ENCODE results near the gene CSNK2A3. TPM values are rescaled to one million over a fixed set of nuclear protein-coding genes. Genes with fewer than 3 reads are reported as not detected.

Gene CSNK2A3
- total and polyA plus RNA-seq, 9 of the 15 experiments (the other 6 are each of a cell fraction or from before 2014, with no cell fraction given), result 0.33 to 6.1 (median 1.8) TPM

- TF ChIP-seq ARID1B (IDR thresholded peaks at IDR 0.05) (no peak), COPS2 (conservative IDR thresholded peaks at IDR 0.05) (no peak), ZNF354B (CRISPR knock-in tag; IDR thresholded peaks at IDR 0.05) (no peak), PREB (CRISPR knock-in tag; IDR thresholded peaks at IDR 0.05) (no peak), CXXC5 (CRISPR knock-in tag; IDR thresholded peaks at IDR 0.05) (no peak), NCOA4 (IDR thresholded peaks at IDR 0.05; ENCODE audit: partially characterized antibody) (no peak), ZNF696 (CRISPR knock-in tag; conservative IDR thresholded peaks at IDR 0.05) (no peak)
These were observed 30.9 kb upstream of the CSNK2A3 start (continued) for GRCh38 chr11:11383995-11384394.

GRCh38 chr11:11382858-11383532 is 29.9 kb upstream of the CSNK2A3 start:
- POLR2A ChIA-PET, result interaction anchor here (0.5 kb wide), 1 partner anchor 646 kb away, joined by 3 read pairs; no protein-coding TSS in a partner anchor
- no peak overlapping the region for H2AFZ ChIP-seq (ENCODE audit: low read depth, low read length)
- H3K9me3 ChIP-seq (replicated peaks; ENCODE audit: control insufficient read depth, insufficient read depth, low read depth, low read length), result no peaks in the 10 kb centered on the region
- CTCF ChIA-PET (ENCODE audit: low intra/inter-chr PET ratio), result no interaction called here
- no peak overlapping the region for H3K27ac ChIP-seq (ENCODE audit: extremely low read depth, low read depth, low read length)
- H4K20me1 ChIP-seq (replicated peaks; ENCODE audit: control insufficient read depth, insufficient read depth, low read length), result no peaks in the 10 kb centered on the region
- no peaks in the 10 kb centered on the region for H3K4me1 ChIP-seq (replicated peaks in 1 of 2; ENCODE audit: control insufficient read depth in 2 of 2, insufficient read depth in 2 of 2, low read length in 2 of 2)
- H3K9me1 ChIP-seq (ENCODE audit: control insufficient read depth, insufficient read depth, low read length), result no peaks in the 10 kb centered on the region
- no peak for FAIRE-seq
- in situ Hi-C loops (cut with MboI) (no loop called here), intact Hi-C loops (cut with micrococcal nuclease) (no loop called here)
- 2% methylated on average over 7 of the region's 7 CpGs for WGBS (ENCODE audit: insufficient coverage, low coverage, missing lambda C conversion rate)
- H3K4me3 ChIP-seq, result no peak overlapping the region
- H3K9ac ChIP-seq (ENCODE audit: insufficient read depth in 1 of 2, low read depth in 2 of 2, low read length in 2 of 2), result no peak overlapping the region
- no peak for ATAC-seq
- H3K79me2 ChIP-seq (ENCODE audit: control insufficient read depth, insufficient read depth, low read length), result no peaks in the 10 kb centered on the region
- H3K4me2 ChIP-seq (ENCODE audit: insufficient read depth, low read length), result no peak overlapping the region
- no peaks in the 10 kb centered on the region for H3K36me3 ChIP-seq (ENCODE audit: control insufficient read depth, insufficient read depth, low read length)
- DNase-seq (ENCODE audit: extremely low read depth in 1 of 4, low spot score in 3 of 4), result no peak
- H3K27me3 ChIP-seq (ENCODE audit: control insufficient read depth in 2 of 2, insufficient read depth in 2 of 2, low read length in 2 of 2), result no peaks in the 10 kb centered on the region
- no TSS peak for BruUV-seq (replicated peaks)
- TF ChIP-seq ZNF511 (CRISPR knock-in tag; IDR thresholded peaks at IDR 0.05) (no peak), ZNF140 (CRISPR knock-in tag; IDR thresholded peaks at IDR 0.05) (no peak), ESRRA (IDR thresholded peaks at IDR 0.05; ENCODE audit: borderline replicate concordance, low read depth) (no peak), NCOA4 (IDR thresholded peaks at IDR 0.05; ENCODE audit: partially characterized antibody) (no peak), ZC3H11A (IDR thresholded peaks at IDR 0.05; ENCODE audit: low read depth, low read length) (no peak)
- TF ChIP-seq, protein P1, sequence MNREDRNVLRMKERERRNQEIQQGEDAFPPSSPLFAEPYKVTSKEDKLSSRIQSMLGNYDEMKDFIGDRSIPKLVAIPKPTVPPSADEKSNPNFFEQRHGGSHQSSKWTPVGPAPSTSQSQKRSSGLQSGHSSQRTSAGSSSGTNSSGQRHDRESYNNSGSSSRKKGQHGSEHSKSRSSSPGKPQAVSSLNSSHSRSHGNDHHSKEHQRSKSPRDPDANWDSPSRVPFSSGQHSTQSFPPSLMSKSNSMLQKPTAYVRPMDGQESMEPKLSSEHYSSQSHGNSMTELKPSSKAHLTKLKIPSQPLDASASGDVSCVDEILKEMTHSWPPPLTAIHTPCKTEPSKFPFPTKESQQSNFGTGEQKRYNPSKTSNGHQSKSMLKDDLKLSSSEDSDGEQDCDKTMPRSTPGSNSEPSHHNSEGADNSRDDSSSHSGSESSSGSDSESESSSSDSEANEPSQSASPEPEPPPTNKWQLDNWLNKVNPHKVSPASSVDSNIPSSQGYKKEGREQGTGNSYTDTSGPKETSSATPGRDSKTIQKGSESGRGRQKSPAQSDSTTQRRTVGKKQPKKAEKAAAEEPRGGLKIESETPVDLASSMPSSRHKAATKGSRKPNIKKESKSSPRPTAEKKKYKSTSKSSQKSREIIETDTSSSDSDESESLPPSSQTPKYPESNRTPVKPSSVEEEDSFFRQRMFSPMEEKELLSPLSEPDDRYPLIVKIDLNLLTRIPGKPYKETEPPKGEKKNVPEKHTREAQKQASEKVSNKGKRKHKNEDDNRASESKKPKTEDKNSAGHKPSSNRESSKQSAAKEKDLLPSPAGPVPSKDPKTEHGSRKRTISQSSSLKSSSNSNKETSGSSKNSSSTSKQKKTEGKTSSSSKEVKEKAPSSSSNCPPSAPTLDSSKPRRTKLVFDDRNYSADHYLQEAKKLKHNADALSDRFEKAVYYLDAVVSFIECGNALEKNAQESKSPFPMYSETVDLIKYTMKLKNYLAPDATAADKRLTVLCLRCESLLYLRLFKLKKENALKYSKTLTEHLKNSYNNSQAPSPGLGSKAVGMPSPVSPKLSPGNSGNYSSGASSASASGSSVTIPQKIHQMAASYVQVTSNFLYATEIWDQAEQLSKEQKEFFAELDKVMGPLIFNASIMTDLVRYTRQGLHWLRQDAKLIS (CRISPR knock-in tag; IDR thresholded peaks at IDR 0.05), result no peak
- TF ChIP-seq, protein P2, sequence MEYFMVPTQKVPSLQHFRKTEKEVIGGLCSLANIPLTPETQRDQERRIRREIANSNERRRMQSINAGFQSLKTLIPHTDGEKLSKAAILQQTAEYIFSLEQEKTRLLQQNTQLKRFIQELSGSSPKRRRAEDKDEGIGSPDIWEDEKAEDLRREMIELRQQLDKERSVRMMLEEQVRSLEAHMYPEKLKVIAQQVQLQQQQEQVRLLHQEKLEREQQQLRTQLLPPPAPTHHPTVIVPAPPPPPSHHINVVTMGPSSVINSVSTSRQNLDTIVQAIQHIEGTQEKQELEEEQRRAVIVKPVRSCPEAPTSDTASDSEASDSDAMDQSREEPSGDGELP (CRISPR knock-in tag; IDR thresholded peaks at IDR 0.05; ENCODE audit: borderline replicate concordance), result no peak

Data from K562 (cell line).